ENCODE measurements around the gene PCTP.

Gene PCTP

DNA sequence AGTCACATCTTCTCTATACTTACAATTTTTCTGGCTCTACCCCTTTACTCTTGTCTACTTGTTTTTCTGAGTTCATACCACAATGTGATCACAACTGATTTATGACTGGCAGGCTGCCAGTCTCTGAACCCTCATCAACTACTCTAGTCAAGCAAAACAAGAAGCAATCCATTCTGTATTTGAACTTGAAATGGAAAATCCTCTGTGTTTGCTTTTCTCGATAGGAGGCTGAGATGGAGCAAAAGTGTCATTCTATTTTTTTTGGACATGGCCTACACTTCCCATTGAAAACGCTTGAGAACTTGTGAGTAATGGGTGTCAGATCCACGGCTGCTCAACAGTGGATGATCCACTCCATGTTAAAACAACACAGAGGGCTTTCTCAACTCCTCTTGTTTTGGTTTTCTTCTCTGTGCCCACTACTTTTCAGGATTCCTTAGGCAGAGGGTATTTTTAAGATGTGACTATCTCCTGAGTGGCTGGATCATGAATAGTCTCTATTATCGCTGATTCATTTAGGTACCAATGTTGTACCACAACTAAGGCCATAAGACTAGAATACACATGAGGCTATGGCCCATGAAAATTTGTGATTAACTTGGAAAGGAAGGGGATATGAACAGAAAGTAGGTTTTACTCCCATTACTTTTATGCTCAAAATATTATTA is 39.9 kb upstream of the PCTP start:
- no peaks in the 10 kb centered on the region for H3K27me3 ChIP-seq (ENCODE audit: control insufficient read depth, insufficient read depth, low read length, poor library complexity, severe bottlenecking)
- peaks cover 7% of the 10 kb centered on the region for H3K4me1 ChIP-seq (ENCODE audit: control insufficient read depth, insufficient read depth, low read length)
- H3K4me3 ChIP-seq (ENCODE audit: insufficient read depth, low read depth, low read length) = no peak overlapping the region
- WGBS, 2 experiments = 93 to 94% methylated on average over 4 of the region's 4 CpGs
- H3K36me3 ChIP-seq (ENCODE audit: control insufficient read depth, insufficient read depth, low read length) = no peaks in the 10 kb centered on the region
- H3K27ac ChIP-seq (ENCODE audit: insufficient read depth, low read depth, low read length, poor library complexity, severe bottlenecking) = no peak overlapping the region
- no peaks in the 10 kb centered on the region for H3K9me3 ChIP-seq (ENCODE audit: control insufficient read depth, low read length)

DNA sequence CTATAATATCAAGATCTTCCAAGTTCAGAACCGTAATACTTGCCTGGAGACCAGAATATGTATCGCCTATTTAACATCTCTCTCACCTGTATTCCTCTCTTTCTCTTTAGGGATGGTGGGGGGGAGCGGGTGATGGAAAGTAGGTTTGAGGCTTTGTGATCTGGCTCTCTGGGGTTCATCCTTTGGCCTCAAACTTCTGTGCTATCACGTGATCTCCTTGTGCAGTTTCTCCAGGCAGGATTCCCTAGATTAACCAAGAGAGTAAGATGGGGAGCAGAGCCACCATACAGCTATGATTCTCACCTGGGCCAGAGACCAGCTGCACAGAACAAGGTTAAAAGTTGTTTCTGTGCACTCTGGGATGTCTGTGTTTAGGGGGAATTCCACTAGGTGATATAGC is 33.4 kb upstream of the PCTP start:
- no peak overlapping the region for H3K4me3 ChIP-seq (ENCODE audit: insufficient read depth, low read depth, low read length)
- no peak overlapping the region for H3K27ac ChIP-seq (ENCODE audit: insufficient read depth, low read depth, low read length, poor library complexity, severe bottlenecking)
- H3K9me3 ChIP-seq (ENCODE audit: control insufficient read depth, low read length) = no peaks in the 10 kb centered on the region
- no peaks in the 10 kb centered on the region for H3K27me3 ChIP-seq (ENCODE audit: control insufficient read depth, insufficient read depth, low read length, poor library complexity, severe bottlenecking)
- H3K4me1 ChIP-seq (ENCODE audit: control insufficient read depth, insufficient read depth, low read length) = no peaks in the 10 kb centered on the region
- H3K36me3 ChIP-seq (ENCODE audit: control insufficient read depth, insufficient read depth, low read length) = no peaks in the 10 kb centered on the region
- 96 to 99% methylated on average over 3 of the region's 4 CpGs for WGBS, 2 experiments

GRCh38 chr17:55717898-55718735 is 32.7 kb upstream of the PCTP start:
- H3K9me3 ChIP-seq (ENCODE audit: control insufficient read depth, low read length) = no peaks in the 10 kb centered on the region
- 71% methylated on average over 9 of the region's 11 CpGs for WGBS, 2 experiments
- no peak overlapping the region for H3K4me3 ChIP-seq (ENCODE audit: insufficient read depth, low read depth, low read length)
- H3K4me1 ChIP-seq (ENCODE audit: control insufficient read depth, insufficient read depth, low read length) = no peaks in the 10 kb centered on the region
- no peak overlapping the region for H3K27ac ChIP-seq (ENCODE audit: insufficient read depth, low read depth, low read length, poor library complexity, severe bottlenecking)
- no peaks in the 10 kb centered on the region for H3K27me3 ChIP-seq (ENCODE audit: control insufficient read depth, insufficient read depth, low read length, poor library complexity, severe bottlenecking)
- no peaks in the 10 kb centered on the region for H3K36me3 ChIP-seq (ENCODE audit: control insufficient read depth, insufficient read depth, low read length)

DNA sequence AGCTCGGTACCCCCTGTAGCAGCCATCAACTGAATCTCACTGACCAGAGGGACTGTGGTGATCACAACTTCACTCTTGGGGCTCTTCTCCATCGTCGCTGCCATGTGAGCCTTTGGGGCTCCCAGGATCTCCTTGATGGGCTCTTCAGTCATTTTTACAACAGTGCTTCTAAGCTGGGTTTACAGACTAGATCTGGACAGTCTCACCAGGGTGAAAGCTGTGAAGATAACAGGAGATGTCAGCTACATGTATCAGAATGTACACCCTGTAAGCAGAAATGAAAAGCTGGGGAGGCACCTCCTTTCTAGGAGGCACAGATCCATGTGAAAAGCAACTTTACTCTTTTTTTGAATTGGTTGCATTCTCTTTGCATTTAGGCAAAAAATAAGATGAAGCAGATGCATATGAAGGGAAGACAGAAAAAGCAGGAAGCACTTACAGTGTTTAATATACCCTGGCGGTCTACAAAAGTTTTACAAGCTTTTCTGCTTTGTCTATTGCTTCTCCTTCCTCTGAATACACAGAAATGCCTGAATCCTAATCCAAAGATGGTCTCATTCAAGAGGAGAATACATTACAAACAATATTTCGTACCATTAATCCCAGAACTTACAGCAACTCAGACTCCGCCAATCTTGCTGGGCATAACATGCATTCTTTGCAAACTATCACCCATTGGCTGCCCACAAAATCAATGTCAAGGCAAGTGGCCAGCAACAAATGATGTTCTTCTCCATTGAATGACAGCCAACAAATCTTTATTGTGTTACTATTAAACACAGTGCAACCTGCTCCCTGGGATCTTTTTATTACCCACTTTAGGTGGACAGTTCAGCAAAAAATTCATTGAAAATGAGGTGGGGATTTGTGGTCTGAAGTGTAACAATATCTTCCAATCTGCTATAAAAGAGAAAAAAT is 29.7 kb upstream of the PCTP start:
- Histone ChIP-seq H3K36me3 (ENCODE audit: control insufficient read depth, insufficient read depth, low read length) (no peaks in the 10 kb centered on the region), H3K4me1 (ENCODE audit: control insufficient read depth, insufficient read depth, low read length) (peaks cover 9% of the 10 kb centered on the region), H3K27me3 (ENCODE audit: control insufficient read depth, insufficient read depth, low read length, poor library complexity, severe bottlenecking) (no peaks in the 10 kb centered on the region), H3K27ac (ENCODE audit: insufficient read depth, low read depth, low read length, poor library complexity, severe bottlenecking) (no peak overlapping the region), H3K9me3 (ENCODE audit: control insufficient read depth, low read length) (no peaks in the 10 kb centered on the region), H3K4me3 (ENCODE audit: insufficient read depth, low read depth, low read length) (no peak overlapping the region)
- 93 to 95% methylated on average over 6 of the region's 6 CpGs for WGBS, 2 experiments

- Histone ChIP-seq H3K4me3 (ENCODE audit: insufficient read depth, low read depth, low read length) (no peak overlapping the region), H3K27ac (ENCODE audit: insufficient read depth, low read depth, low read length, poor library complexity, severe bottlenecking) (no peak overlapping the region), H3K4me1 (ENCODE audit: control insufficient read depth, insufficient read depth, low read length) (peaks cover 9% of the 10 kb centered on the region), H3K36me3 (ENCODE audit: control insufficient read depth, insufficient read depth, low read length) (no peaks in the 10 kb centered on the region), H3K9me3 (ENCODE audit: control insufficient read depth, low read length) (no peaks in the 10 kb centered on the region), H3K27me3 (ENCODE audit: control insufficient read depth, insufficient read depth, low read length, poor library complexity, severe bottlenecking) (no peaks in the 10 kb centered on the region)
- WGBS, 2 experiments = 61 to 73% methylated on average over 5 of the region's 5 CpGs
These were observed 28.7 kb upstream of the PCTP start for GRCh38 chr17:55722016-55722736.

DNA sequence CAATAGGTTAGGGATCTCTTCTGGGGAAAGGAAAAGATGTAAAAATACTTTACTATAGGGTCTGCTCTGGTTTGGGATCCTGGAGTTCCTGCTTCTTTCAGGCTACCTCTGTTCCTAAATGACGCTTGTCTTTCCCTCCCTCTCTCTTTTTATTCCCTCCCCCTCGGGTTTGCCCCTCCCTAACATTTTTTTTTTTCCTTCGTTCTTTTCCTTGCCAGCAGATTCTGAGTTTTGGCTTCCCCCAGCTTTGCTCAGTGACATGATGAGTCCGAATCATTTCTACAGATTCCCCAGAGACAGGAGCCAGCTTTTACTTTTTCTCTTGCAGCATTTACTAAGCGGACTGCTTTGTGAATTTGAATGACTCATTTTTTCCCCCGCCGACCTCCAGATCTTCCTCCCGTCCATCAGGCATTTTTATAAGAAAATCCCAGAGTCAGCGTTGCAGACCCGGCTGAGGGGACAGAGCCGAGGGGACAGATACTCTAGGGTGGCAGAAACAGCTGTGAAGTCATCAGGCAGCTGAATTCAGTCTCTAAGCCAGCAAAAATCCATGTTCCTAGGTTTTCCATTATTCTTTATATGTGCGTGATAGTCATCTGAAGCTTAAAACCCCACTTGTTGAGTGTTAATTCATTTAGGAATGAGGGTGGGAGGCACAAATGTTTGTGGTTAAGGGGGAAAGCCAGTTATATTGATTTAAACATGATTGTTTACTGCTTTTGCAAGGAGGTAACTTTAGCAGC is 27.9 kb upstream of the PCTP start, which contains the start of gene TMEM100:
Gene TMEM100, minus strand, starts transcription at position 123 of the 746 bp plus-strand sequence. CDS start 1,794 bp downstream, outside the sequence.
- 19 to 26% methylated on average over 12 of the region's 12 CpGs for WGBS, 2 experiments
- H3K27me3 ChIP-seq (ENCODE audit: control insufficient read depth, insufficient read depth, low read length, poor library complexity, severe bottlenecking) = no peaks in the 10 kb centered on the region
- peaks cover 9% of the 10 kb centered on the region for H3K4me1 ChIP-seq (ENCODE audit: control insufficient read depth, insufficient read depth, low read length)
- H3K9me3 ChIP-seq (ENCODE audit: control insufficient read depth, low read length) = no peaks in the 10 kb centered on the region
- H3K27ac ChIP-seq (ENCODE audit: insufficient read depth, low read depth, low read length, poor library complexity, severe bottlenecking) = no peak within 1 kb of the TSS
- no peak within 1 kb of the TSS for H3K4me3 ChIP-seq (ENCODE audit: insufficient read depth, low read depth, low read length)
- H3K36me3 ChIP-seq (ENCODE audit: control insufficient read depth, insufficient read depth, low read length) = no peaks in the 10 kb centered on the region

DNA sequence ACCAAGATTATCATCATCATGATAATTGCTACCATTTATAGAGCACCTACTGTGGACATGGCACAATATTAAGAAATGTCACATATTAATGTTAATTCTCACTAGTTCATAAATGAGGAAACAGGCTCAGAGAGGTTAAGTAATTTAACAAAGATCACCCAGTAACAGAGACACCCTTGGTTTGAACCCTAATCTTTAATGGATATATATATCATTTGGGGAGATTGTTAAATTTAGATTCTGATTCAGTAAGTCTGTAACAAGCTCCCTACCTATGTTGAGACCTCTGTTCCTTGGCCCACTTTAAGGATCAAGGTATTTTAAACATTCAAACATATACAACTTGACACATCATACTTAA is 27.4 kb upstream of the PCTP start:
- no peaks in the 10 kb centered on the region for H3K27me3 ChIP-seq (ENCODE audit: control insufficient read depth, insufficient read depth, low read length, poor library complexity, severe bottlenecking)
- H3K36me3 ChIP-seq (ENCODE audit: control insufficient read depth, insufficient read depth, low read length) = no peaks in the 10 kb centered on the region
- H3K9me3 ChIP-seq (ENCODE audit: control insufficient read depth, low read length) = no peaks in the 10 kb centered on the region
- peaks cover 9% of the 10 kb centered on the region for H3K4me1 ChIP-seq (ENCODE audit: control insufficient read depth, insufficient read depth, low read length)
- H3K27ac ChIP-seq (ENCODE audit: insufficient read depth, low read depth, low read length, poor library complexity, severe bottlenecking) = no peak overlapping the region
- H3K4me3 ChIP-seq (ENCODE audit: insufficient read depth, low read depth, low read length) = no peak overlapping the region

GRCh38 chr17:55726440-55726839 is 24.4 kb upstream of the PCTP start:
- 89 to 96% methylated on average over 2 of the region's 2 CpGs for WGBS, 2 experiments
- Histone ChIP-seq H3K27me3 (ENCODE audit: control insufficient read depth, insufficient read depth, low read length, poor library complexity, severe bottlenecking) (no peaks in the 10 kb centered on the region), H3K36me3 (ENCODE audit: control insufficient read depth, insufficient read depth, low read length) (no peaks in the 10 kb centered on the region), H3K4me1 (ENCODE audit: control insufficient read depth, insufficient read depth, low read length) (peaks cover 11% of the 10 kb centered on the region), H3K4me3 (ENCODE audit: insufficient read depth, low read depth, low read length) (no peak overlapping the region), H3K27ac (ENCODE audit: insufficient read depth, low read depth, low read length, poor library complexity, severe bottlenecking) (no peak overlapping the region), H3K9me3 (ENCODE audit: control insufficient read depth, low read length) (no peaks in the 10 kb centered on the region)

DNA sequence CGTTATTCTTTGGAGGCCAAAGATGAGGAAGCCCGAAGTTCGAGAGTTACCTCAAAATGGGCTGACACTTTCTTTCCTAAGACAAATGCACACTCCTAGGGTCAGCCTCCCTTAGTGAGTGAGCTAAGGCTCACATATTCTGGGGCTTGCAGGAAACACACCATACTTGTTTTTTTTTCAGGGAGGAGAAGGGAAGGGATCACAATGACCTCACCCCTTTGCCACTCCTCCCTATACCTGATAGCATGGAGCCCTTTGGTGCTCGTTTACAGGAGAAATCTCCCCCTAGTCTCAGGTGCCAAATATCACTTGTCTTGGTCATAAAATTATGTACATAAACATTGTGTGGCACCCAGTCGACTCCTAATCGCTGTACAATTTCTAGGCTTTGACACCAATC is 23.6 kb upstream of the PCTP start:
- no peaks in the 10 kb centered on the region for H3K36me3 ChIP-seq (ENCODE audit: control insufficient read depth, insufficient read depth, low read length)
- H3K4me1 ChIP-seq (ENCODE audit: control insufficient read depth, insufficient read depth, low read length) = peaks cover 19% of the 10 kb centered on the region
- WGBS, 2 experiments = 93 to 95% methylated on average over 6 of the region's 6 CpGs
- no peaks in the 10 kb centered on the region for H3K9me3 ChIP-seq (ENCODE audit: control insufficient read depth, low read length)
- no peak overlapping the region for H3K4me3 ChIP-seq (ENCODE audit: insufficient read depth, low read depth, low read length)
- no peak overlapping the region for H3K27ac ChIP-seq (ENCODE audit: insufficient read depth, low read depth, low read length, poor library complexity, severe bottlenecking)
- no peaks in the 10 kb centered on the region for H3K27me3 ChIP-seq (ENCODE audit: control insufficient read depth, insufficient read depth, low read length, poor library complexity, severe bottlenecking)

Data from ectodermal cell (in vitro differentiated cells).